HG02840 (cell line): ENCODE results near the gene FERMT1.
"Not testable (repeated sequence)": the region's sequence is repeated elsewhere in the genome, so short reads cannot be mapped to it uniquely, and the experiment has no call there.

Experiments
- ATAC-seq: cut with Tn5 transposase; IDR thresholded peaks from one replicate; pipeline ENCODE4 v1.9.1; 2021; ENCODE audit warnings: mild to moderate bottlenecking, moderate library complexity, moderate number of reproducible peaks; ENCODE audit not compliant: unreplicated experiment, low FRiP score

The FERMT1 gene

DNA sequence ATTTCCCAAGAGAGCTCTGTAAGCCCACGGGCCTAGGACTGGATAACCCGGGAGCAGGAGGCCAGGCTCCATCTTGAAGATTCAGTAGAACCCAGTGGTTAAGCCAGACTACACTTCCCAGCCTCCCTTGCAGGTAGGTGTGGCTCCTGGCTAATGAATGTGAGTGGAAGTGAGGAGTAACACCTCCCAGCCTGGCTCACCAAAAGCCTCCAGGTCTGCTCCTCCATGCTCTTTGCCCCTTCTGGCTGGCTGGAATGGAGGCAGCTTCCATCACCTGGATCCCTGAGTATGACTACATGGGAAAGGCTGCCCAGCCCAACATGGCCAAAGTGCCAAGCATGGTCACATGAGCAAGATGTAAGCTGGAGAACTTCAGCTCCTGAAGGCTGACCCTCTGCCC, 78.7 kb downstream of the FERMT1 start:
- no peak for ATAC-seq

DNA sequence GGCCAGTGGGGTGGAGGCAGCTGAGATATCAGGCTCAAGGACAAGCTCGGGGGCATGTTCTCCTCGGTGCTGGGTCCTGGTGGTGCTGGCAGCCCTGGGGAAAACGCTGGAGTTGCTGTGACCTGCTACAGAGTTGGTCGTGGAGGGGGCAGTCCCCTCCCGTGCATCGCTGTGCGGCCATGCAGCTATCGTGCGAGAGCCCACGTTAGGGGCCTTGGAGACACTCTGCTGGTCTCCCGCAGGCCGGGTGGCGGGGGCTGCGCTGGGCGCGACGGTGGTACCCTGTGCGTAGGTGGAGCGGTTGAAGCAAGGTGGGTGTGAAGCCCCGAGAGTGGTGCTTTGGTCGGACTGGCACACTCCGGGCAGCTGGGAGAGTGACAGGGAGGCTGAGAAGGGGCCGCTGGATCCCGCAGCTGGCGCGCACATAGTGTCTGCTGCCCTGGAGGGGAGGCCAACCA, 81.0 kb downstream of the FERMT1 start:
- ATAC-seq, result no peak

- ATAC-seq, result no peak
Observed at GRCh38 chr20:6040958-6041807, 81.6 kb downstream of the FERMT1 start.

GRCh38 chr20:6040540-6040939, 82.3 kb downstream of the FERMT1 start:
- ATAC-seq, result no peak

- ATAC-seq, result no peak
Observed at GRCh38 chr20:6039766-6040165, 83.1 kb downstream of the FERMT1 start.

DNA sequence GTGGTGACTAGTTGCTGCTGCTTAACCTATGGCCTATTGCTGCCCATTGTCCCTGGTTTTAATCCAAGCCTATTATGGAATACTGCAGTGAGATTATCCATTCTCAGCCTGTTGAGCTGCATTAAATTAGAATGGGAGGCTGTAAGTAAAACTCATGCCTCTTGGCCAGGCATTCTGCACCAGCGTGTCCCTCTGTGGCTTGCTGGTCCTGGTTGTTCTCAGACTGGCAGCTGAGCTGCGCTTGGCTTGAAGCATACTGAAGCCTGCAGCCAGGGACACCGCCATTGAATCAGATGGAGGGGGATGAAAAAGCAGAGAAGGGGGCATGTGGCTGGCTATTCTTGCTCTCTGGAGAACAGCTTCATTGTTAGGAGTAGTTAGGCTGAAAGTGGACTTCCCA, 84.6 kb downstream of the FERMT1 start:
- no peak for ATAC-seq

GRCh38 chr20:6037082-6037481, 85.7 kb downstream of the FERMT1 start:
- ATAC-seq, result no peak

GRCh38 chr20:6036213-6036612, 86.6 kb downstream of the FERMT1 start:
- ATAC-seq, result no peak

DNA sequence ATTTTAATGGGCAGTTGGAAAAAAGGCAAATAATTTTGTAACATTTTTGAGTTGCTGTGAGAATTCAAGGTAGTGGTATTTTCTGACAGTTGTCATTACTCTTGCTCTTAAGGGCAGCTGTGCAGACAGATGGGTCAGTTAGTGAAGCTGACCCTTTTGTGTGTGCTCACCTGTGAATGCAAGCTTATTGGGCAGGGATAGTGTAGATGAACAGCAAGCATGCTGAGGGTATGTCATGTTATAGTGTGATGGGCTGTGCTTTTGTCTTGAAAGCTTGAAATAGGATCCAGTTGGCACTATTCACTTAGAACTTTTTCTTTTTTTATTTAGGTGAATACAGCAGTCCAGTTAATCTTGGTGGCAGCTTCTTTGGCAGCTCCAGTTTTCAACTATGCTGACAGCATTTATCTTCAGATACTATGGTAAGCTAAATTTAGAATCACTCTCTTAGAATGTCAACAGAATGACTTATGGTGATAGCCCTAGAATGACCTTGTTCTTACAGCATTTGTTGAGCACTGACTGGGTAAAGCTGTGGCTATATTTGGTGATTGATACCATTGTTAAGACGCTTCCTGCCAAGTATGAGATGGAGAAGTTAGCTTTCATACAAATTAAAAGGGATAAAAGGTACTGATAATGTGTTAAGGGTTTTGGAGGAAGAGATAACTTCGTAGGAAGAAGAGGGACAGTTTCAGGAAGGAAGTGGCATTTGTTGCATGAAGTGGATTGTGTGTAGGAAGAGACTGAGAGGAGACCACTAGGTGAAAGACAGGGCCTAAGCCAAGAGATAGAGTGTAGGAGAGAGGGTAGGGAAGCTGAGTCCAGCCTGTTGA, 88.5 kb downstream of the FERMT1 start:
- no peak for ATAC-seq

DNA sequence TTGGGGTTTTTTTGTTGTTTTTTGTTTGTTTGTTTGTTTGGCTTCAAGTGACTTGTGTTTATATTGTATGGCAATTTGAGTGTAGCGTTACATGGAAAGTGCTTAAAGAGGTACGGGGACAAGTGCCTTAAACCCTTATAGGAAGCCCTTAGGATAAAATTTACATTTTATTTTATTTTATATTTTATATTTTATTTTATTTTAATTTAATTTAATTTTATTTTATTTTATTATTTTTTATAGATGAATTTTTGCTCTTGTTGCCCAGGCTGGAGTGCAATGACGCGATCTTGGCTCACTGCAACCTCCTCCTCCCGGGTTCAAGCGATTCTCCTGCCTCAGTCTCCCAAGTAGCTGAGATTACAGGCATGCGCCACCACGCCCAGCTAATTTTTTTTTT, 89.9 kb downstream of the FERMT1 start:
- not testable (repeated sequence) for ATAC-seq

- ATAC-seq, result no peak
Observed at GRCh38 chr20:6030453-6031080, 92.3 kb downstream of the FERMT1 start.

DNA sequence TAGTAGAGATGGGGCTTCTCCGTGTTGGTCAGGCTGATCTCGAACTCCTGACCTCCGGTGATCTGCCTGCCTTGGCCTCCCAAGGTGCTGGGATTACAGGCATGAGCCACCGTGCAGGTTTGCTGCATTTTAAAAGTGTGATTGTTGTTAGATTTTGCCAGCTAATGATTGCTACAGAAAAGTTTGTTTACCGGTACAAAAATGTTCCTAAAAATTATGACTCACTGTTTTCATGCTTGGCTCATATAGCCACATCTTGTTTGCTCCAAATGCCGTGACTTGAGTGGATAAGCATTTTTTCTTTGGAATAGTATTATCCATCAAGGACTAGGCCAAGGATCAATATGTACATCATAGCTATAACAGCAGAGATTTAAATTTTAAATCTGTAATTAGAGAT, 93.3 kb downstream of the FERMT1 start:
- ATAC-seq, result no peak

DNA sequence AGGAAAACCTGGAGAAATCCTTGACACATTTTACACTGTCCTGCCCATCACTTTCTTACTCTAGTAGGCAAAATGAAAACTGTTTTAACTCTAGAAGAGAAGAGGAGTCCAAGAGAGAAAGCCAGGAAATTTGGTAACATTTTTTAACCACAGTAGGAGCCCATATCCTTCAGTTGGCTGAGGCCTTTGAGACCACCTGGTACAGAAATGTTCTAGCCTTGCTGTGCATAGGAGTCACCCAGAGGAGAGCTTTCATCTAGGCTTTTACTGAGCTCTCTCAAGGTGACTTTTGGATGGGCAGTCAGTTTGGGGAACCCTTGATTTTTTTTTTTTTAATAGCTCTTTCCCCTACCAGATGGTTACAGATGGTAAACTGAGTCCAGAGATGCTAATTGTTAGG, 94.0 kb downstream of the FERMT1 start:
- no peak for ATAC-seq

GRCh38 chr20:6026051-6026450, 96.8 kb downstream of the FERMT1 start:
- no peak for ATAC-seq
